ENCODE results near the gene GBA2.

Gene GBA2

DNA sequence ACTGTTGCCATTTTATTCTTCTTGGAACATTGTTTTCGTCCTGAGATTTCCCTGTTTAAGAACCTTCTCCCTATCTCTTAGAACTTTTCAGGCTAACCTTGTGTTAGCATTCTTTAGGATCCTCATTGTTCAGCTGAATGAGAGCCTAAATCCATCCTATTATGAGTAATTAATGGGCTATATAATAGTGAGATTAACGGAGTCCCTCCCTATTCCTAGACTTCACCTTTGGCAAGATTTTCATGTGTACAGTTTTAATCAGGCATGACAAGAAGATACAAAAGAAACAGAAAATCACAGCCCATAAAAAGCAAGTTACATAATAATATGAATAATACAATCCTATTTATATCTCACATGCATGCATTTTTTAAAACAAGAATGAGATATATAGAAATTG lies 14.2 kb upstream of the GBA2 start:
- CTCF ChIA-PET: interaction anchor here (1.1 to 1.5 kb wide), 3 partner anchors 8 to 27 kb away, joined by 3 to 5 read pairs (median 3); no protein-coding TSS in a partner anchor
- no peak for DNase-seq (ENCODE audit: extremely low spot score)
- POLR2A ChIA-PET: no interaction called here
- TF ChIP-seq, protein P1, sequence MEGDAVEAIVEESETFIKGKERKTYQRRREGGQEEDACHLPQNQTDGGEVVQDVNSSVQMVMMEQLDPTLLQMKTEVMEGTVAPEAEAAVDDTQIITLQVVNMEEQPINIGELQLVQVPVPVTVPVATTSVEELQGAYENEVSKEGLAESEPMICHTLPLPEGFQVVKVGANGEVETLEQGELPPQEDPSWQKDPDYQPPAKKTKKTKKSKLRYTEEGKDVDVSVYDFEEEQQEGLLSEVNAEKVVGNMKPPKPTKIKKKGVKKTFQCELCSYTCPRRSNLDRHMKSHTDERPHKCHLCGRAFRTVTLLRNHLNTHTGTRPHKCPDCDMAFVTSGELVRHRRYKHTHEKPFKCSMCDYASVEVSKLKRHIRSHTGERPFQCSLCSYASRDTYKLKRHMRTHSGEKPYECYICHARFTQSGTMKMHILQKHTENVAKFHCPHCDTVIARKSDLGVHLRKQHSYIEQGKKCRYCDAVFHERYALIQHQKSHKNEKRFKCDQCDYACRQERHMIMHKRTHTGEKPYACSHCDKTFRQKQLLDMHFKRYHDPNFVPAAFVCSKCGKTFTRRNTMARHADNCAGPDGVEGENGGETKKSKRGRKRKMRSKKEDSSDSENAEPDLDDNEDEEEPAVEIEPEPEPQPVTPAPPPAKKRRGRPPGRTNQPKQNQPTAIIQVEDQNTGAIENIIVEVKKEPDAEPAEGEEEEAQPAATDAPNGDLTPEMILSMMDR (IDR thresholded peaks at IDR 0.05; ENCODE audit: control extremely low read depth, extremely low read depth, low read depth, missing control alignments): no peak

DNA sequence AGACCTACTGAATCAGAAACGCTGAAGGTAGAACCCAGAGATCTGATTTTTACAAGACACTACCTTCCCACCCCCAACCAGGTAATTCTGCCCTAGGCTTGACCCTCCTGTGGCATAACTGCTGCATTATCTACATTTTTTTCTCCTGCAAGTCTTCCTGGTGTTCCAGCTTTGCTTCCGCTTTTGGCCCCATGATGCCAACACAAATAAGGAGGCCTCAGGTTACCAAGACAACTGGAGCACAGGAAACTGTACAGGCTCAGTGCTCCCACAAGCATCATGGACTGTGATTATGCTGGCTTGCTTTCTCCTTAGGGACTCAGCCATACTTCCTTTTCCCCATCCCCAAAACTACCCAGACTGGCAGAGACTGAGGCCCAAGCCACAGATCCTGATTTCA lies 11.6 kb upstream of the GBA2 start:
- DNase-seq (ENCODE audit: extremely low spot score): no peak
- TF ChIP-seq, protein P1 (IDR thresholded peaks at IDR 0.05; ENCODE audit: control extremely low read depth, extremely low read depth, low read depth, missing control alignments): no peak
- ChIA-PET POLR2A (interaction anchor here (0.6 kb wide), 1 partner anchor 15 kb away, joined by 4 read pairs; no protein-coding TSS in a partner anchor), CTCF (interaction anchor here (0.8 to 1.8 kb wide), 8 partner anchors 8 to 85 kb away, joined by 3 to 9 read pairs (median 3); no protein-coding TSS in a partner anchor)

DNA sequence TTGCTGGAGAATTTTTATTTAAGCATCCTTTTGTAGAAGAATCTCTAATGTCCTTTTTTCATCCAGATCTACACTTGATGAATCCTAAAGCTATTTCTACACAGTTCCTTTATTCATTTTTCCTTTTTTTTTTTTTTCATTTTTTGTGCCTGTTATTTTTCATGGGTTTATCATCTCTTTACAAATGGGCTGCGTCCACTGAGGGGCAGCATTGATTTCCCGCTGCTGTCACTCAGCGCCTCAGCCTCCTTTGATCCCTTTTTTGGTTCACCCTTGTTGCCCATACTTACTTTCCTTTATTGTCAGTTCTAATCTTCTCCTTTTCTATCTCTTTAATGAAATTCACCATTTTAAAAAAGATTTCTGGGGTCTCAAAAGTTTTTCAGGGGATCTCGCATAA lies 10.8 kb upstream of the GBA2 start:
- no peak for DNase-seq (ENCODE audit: extremely low spot score)
- CTCF ChIA-PET: interaction anchor here (1.2 to 1.8 kb wide), 4 partner anchors 11 to 122 kb away, joined by 3 to 9 read pairs (median 3); no protein-coding TSS in a partner anchor
- POLR2A ChIA-PET: no interaction called here
- TF ChIP-seq, protein P1 (IDR thresholded peaks at IDR 0.05; ENCODE audit: control extremely low read depth, extremely low read depth, low read depth, missing control alignments): no peak

- TF ChIP-seq, protein P1 (IDR thresholded peaks at IDR 0.05; ENCODE audit: control extremely low read depth, extremely low read depth, low read depth, missing control alignments): no peak
- no peak for DNase-seq (ENCODE audit: extremely low spot score)
- ChIA-PET POLR2A (no interaction called here), CTCF (interaction anchor here (0.7 to 1.9 kb wide), 6 partner anchors 9 to 124 kb away, joined by 3 to 6 read pairs (median 3); partner anchors contain the start of genes CREB3 and TLN1)
Observed at GRCh38 chr9:35758475-35759050, 9.5 kb upstream of the GBA2 start.

DNA sequence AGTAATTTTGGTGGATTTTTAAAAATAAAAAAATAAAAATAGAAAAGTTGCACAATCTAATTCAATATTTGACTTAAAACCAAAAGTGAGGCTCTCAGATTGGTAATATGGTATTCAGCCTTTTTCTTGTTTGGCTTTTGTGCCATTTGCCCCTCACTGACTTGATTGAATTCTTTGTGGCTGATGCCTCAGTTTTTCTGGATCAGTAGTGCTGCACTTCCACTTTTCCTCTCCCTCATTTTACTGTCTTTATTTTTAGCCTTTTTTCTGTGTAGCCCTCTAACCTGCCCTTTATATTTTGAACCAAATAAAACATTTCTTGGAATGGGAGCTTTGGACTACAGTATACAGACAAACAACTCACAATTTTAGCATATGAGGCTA lies 8.9 kb upstream of the GBA2 start:
- CTCF ChIA-PET: interaction anchor here (0.8 to 1.9 kb wide), 5 partner anchors 8 to 32 kb away, joined by 3 to 7 read pairs (median 4); partner anchors contain the start of genes CREB3 and TLN1
- no peak for DNase-seq (ENCODE audit: extremely low spot score)

DNA sequence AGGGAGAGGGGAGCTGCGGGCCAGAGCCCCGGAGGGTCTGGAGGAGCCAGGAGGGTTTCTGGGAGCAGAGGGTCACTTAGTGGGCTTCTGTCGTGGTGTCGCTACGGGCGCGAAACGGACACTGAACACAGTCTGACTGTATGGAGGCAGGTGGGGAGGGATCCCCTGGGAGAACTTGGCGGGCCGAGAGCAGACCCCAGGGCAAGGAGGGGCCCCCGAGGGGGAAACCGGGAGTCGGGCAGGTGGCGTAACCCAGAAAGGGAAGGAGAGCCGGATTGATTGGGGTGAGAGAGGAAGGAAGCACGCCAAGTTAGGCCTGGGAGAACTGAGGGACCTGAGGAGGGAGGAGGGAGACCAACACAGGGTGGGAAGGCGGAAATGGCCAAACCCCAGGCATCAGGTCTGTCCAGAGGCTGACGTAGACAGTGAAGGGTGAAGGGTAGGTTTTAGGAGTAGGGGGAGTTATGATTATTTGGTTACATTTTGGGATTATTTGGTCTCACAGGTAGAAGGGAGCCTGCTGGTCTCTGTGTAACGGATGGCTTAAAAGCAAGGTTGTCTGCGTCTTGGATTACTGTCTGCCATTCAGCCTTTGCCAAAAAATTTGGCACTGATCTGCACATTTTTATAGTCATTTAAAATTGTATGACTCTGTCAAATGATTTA lies 8.3 kb upstream of the GBA2 start:
- peak; percentile 41 for DNase-seq (ENCODE audit: extremely low spot score)
- TF ChIP-seq, protein P1 (IDR thresholded peaks at IDR 0.05; ENCODE audit: control extremely low read depth, extremely low read depth, low read depth, missing control alignments): no peak
- CTCF ChIA-PET: interaction anchor here (0.8 to 4.7 kb wide), 25 partner anchors 9 to 125 kb away, joined by 3 to 42 read pairs (median 6); partner anchors contain the start of genes CREB3, HINT2 and TLN1
- POLR2A ChIA-PET: interaction anchor here (0.6 to 1.4 kb wide), 3 partner anchors 19 to 501 kb away, joined by 4 read pairs; partner anchors contain the start of gene GNE

More for the DNA sequence above, 8.9 kb upstream of the GBA2 start:
- POLR2A ChIA-PET: no interaction called here
- TF ChIP-seq, protein P1 (IDR thresholded peaks at IDR 0.05; ENCODE audit: control extremely low read depth, extremely low read depth, low read depth, missing control alignments): no peak
